Activated T-cell treated with anti-CD3 and anti-CD28 coated beads, Interleukin-2, amount 50 U/mL, for 1 hour (primary cell): ENCODE results near the gene MTA1.
A peak's percentile ranks its signal among the peaks of the same experiment; 100 is the strongest.

Source experiments
- DNase-seq: peaks from one replicate; pipeline ENCODE4 v3.0.0-alpha.2; 2020

The MTA1 gene

GRCh38 chr14:105501504-105502291 lies 82.1 kb downstream of the MTA1 start:
- DNase-seq: no peak

- peak; percentile 18 for DNase-seq
Measured at GRCh38 chr14:105502446-105503295, 83.0 kb downstream of the MTA1 start.

- DNase-seq: no peak
Measured at GRCh38 chr14:105503296-105503640, 83.6 kb downstream of the MTA1 start.

- no peak for DNase-seq
Measured at GRCh38 chr14:105503935-105504692, 84.5 kb downstream of the MTA1 start.

- no peak for DNase-seq
Measured at GRCh38 chr14:105505101-105505500, 85.5 kb downstream of the MTA1 start.

GRCh38 chr14:105507247-105507646 lies 87.6 kb downstream of the MTA1 start:
- DNase-seq: no peak

- DNase-seq: no peak
Measured at GRCh38 chr14:105508069-105508468, 88.4 kb downstream of the MTA1 start.

GRCh38 chr14:105508601-105509000 lies 89.0 kb downstream of the MTA1 start:
- no peak for DNase-seq

GRCh38 chr14:105517096-105517495 lies 97.5 kb downstream of the MTA1 start:
- DNase-seq: no peak

GRCh38 chr14:105519946-105520698 lies 100.5 kb downstream of the MTA1 start:
- no peak for DNase-seq
